ENCODE data around the gene LY6G6D. TPM values are rescaled to one million over a fixed set of nuclear protein-coding genes. Genes with fewer than 3 reads are reported as not detected.

Gene LY6G6D
- total and polyA plus RNA-seq, 2 of the 13 experiments (the other 11 are each of a cell fraction or from before 2014, with no cell fraction given), result not detected

GRCh38 chr6:31737991-31738979, 23.1 kb downstream of the LY6G6D start (continued):
- TF ChIP-seq AHDC1 (CRISPR knock-in tag; IDR thresholded peaks at IDR 0.05; ENCODE audit: borderline replicate concordance) (no peak), ARNT (IDR thresholded peaks at IDR 0.05) (no peak), EP300 (IDR thresholded peaks at IDR 0.05; ENCODE audit: low read depth in 2 of 2, low read length in 2 of 2) (peak in 1 of 2 experiments; percentile 90; a peak in 2 of 4 replicates), EP300 (CRISPR knock-in tag; IDR thresholded peaks at IDR 0.05; ENCODE audit: borderline replicate concordance) (peak; percentile 82; the same call in 1 of the 2 replicates), DNMT3B (CRISPR knock-in tag; conservative IDR thresholded peaks at IDR 0.05) (no peak; the same call in 1 of the 2 replicates), PBX3 (CRISPR knock-in tag; IDR thresholded peaks at IDR 0.05; ENCODE audit: borderline replicate concordance) (no peak), ZNF746 (CRISPR knock-in tag; IDR thresholded peaks at IDR 0.05) (peak; percentile 84), SNAPC5 (CRISPR knock-in tag; IDR thresholded peaks at IDR 0.05; ENCODE audit: borderline replicate concordance) (peak; percentile 87; the same call in 1 of the 2 replicates), KLF12 (CRISPR knock-in tag; IDR thresholded peaks at IDR 0.05; ENCODE audit: borderline replicate concordance) (peak; percentile 86), ZNF276 (CRISPR knock-in tag; IDR thresholded peaks at IDR 0.05; ENCODE audit: low read depth) (no peak), ZBED4 (CRISPR knock-in tag; IDR thresholded peaks at IDR 0.05; ENCODE audit: borderline replicate concordance) (peak; percentile 79), SNAI1 (CRISPR knock-in tag; IDR thresholded peaks at IDR 0.05; ENCODE audit: borderline replicate concordance) (no peak), ZNF782 (CRISPR knock-in tag; IDR thresholded peaks at IDR 0.05; ENCODE audit: borderline replicate concordance) (0 out of 2 replicates have a peak, but pooled peaks have one; percentile 35), MBNL3 (CRISPR knock-in tag; conservative IDR thresholded peaks at IDR 0.05) (no peak)

Measured in HepG2 (cell line).